IPS-15b (cell line): ENCODE measurements around the gene ADGRD2.

Experiments
- H3K27me3 ChIP-seq: one replicate; pipeline ENCODE4 v1.6.1; 2013; ENCODE audit warnings: low read length; ENCODE audit not compliant: control insufficient read depth, insufficient read depth
- H3K36me3 ChIP-seq: one replicate; pipeline ENCODE4 v1.6.1; 2013; ENCODE audit warnings: low read length; ENCODE audit not compliant: control insufficient read depth, insufficient read depth
- H3K4me1 ChIP-seq: one replicate; pipeline ENCODE4 v1.6.1; 2013; ENCODE audit warnings: mild to moderate bottlenecking, low read length; ENCODE audit not compliant: control insufficient read depth, insufficient read depth
- H3K4me3 ChIP-seq: one replicate; pipeline ENCODE4 v1.5.1; 2013; ENCODE audit warnings: low read depth, low read length
- H3K9ac ChIP-seq: one replicate; pipeline ENCODE4 v1.6.1; 2013; ENCODE audit warnings: low read depth, mild to moderate bottlenecking, low read length
- H3K9me3 ChIP-seq: one replicate; pipeline ENCODE4 v1.6.1; 2013; ENCODE audit warnings: mild to moderate bottlenecking, low read length; ENCODE audit not compliant: control insufficient read depth, insufficient read depth

Gene ADGRD2

DNA sequence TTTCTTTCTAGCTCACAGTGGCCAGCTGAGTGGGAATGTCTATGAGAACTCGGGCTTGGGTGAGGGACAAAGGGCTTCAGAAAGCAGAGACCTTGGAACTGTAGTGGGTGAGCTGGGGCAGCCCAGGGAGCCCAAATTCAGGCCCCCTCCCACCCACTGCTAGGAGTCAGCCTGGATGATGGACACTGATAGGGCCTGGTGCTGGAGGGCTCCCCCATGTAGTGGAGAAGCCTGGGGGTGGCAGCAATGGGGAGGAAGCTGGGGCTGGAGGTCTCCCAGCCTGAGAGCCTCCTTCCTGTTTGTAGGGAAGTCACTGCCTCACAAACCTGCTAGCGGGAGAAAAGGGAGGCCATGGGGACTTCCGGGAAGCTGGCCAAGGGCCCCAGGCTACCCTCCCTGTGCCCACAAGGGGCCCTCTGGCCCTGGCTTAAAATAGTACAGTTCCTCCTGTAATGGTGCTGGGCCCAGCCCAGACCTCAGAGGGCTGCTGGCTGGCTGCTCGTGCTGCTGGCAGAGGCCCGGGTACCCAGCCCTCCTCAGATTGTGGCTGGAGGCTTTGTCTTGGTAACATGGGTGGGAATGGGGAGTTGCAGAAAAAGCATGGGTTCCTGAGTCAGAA lies 63.2 kb downstream of the ADGRD2 start:
- no peaks in the 10 kb centered on the region for H3K9me3 ChIP-seq
- no peaks in the 10 kb centered on the region for H3K27me3 ChIP-seq
- H3K4me1 ChIP-seq, result peaks cover 3% of the 10 kb centered on the region
- no peak overlapping the region for H3K9ac ChIP-seq
- H3K36me3 ChIP-seq, result no peaks in the 10 kb centered on the region
- H3K4me3 ChIP-seq, result no peak overlapping the region

DNA sequence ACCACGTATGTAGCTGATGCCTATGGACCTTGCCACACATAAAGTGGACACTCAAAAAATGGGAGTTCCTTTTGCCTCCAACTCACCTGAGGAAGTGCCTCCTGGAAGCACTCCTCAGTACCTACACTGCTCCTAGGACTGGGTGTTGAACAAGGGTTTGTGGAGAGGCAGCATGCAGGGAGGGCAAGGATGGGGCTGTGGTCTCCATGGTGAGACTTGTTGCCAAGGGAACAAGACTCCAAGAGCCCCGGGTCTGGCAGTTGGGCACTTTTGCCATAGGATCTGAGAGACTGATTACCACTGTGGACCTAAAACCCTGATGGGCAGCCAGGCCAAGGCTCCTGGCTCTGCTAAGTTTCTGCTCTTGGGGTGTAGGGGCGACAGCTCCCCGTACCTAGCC lies 63.9 kb downstream of the ADGRD2 start:
- H3K27me3 ChIP-seq, result no peaks in the 10 kb centered on the region
- H3K4me3 ChIP-seq, result no peak overlapping the region
- no peaks in the 10 kb centered on the region for H3K36me3 ChIP-seq
- H3K9me3 ChIP-seq, result no peaks in the 10 kb centered on the region
- peaks cover 3% of the 10 kb centered on the region for H3K4me1 ChIP-seq
- no peak overlapping the region for H3K9ac ChIP-seq

GRCh38 chr9:124514874-124515273 lies 64.6 kb downstream of the ADGRD2 start:
- no peaks in the 10 kb centered on the region for H3K36me3 ChIP-seq
- peaks cover 3% of the 10 kb centered on the region for H3K4me1 ChIP-seq
- no peaks in the 10 kb centered on the region for H3K9me3 ChIP-seq
- no peak overlapping the region for H3K4me3 ChIP-seq
- H3K9ac ChIP-seq, result no peak overlapping the region
- H3K27me3 ChIP-seq, result no peaks in the 10 kb centered on the region

- Histone ChIP-seq H3K36me3 (peaks cover 3% of the 10 kb centered on the region), H3K27me3 (no peaks in the 10 kb centered on the region), H3K4me1 (no peaks in the 10 kb centered on the region), H3K9ac (no peak overlapping the region), H3K4me3 (no peak overlapping the region), H3K9me3 (no peaks in the 10 kb centered on the region)
Observed at GRCh38 chr9:124517600-124517999, 67.3 kb downstream of the ADGRD2 start.

- Histone ChIP-seq H3K9ac (no peak overlapping the region), H3K36me3 (peaks cover 3% of the 10 kb centered on the region), H3K4me3 (no peak overlapping the region), H3K27me3 (no peaks in the 10 kb centered on the region), H3K9me3 (no peaks in the 10 kb centered on the region), H3K4me1 (no peaks in the 10 kb centered on the region)
Observed at GRCh38 chr9:124518116-124518515, 67.9 kb downstream of the ADGRD2 start.

DNA sequence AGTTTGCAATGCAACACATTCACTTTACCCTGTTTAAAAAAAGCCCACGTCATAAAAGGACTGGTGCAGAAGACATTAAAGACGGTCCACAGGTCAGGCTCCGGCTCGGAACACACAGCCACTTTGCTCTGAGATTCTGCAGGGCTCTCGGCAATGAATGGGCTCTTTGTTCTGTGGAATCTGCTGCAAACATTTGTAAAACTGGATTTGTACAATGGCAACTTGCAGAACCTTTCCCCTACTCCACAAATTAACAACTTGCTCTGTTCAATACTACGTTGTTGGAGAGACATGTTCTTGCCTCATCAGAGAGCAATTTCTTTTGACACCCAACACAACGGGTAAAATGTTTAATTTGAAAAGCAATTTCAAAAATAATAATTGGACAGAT lies 70.0 kb downstream of the ADGRD2 start:
- Histone ChIP-seq H3K9me3 (no peaks in the 10 kb centered on the region), H3K4me3 (no peak overlapping the region), H3K27me3 (no peaks in the 10 kb centered on the region), H3K9ac (no peak overlapping the region), H3K4me1 (no peaks in the 10 kb centered on the region), H3K36me3 (peaks cover 3% of the 10 kb centered on the region)

DNA sequence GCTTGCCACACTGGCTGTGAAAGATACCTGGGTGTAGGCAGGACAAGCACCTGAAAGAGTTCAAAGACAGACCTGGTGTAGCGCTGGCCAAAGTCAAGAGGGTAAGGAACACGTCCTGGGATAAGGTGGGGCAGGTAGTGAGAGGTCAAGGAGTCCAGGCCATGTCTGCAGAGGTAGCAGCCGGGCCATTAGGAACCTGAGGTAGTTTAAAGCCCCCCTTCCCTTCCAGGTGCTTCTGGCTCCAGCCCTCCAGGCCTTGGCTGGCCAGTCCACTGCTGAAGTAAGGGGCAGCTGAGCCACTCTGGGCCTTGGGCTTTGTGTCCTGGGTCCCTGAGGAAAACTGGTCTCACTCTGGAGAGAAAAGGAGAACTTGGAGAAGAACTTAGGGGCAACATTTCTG lies 70.9 kb downstream of the ADGRD2 start:
- Histone ChIP-seq H3K4me3 (no peak overlapping the region), H3K36me3 (peaks cover 3% of the 10 kb centered on the region), H3K9ac (no peak overlapping the region), H3K9me3 (no peaks in the 10 kb centered on the region), H3K4me1 (no peaks in the 10 kb centered on the region), H3K27me3 (no peaks in the 10 kb centered on the region)

- Histone ChIP-seq H3K9me3 (no peaks in the 10 kb centered on the region), H3K9ac (no peak overlapping the region), H3K36me3 (peaks cover 6% of the 10 kb centered on the region), H3K27me3 (no peaks in the 10 kb centered on the region), H3K4me3 (no peak overlapping the region), H3K4me1 (no peaks in the 10 kb centered on the region)
Observed at GRCh38 chr9:124522121-124523098, 72.2 kb downstream of the ADGRD2 start.

DNA sequence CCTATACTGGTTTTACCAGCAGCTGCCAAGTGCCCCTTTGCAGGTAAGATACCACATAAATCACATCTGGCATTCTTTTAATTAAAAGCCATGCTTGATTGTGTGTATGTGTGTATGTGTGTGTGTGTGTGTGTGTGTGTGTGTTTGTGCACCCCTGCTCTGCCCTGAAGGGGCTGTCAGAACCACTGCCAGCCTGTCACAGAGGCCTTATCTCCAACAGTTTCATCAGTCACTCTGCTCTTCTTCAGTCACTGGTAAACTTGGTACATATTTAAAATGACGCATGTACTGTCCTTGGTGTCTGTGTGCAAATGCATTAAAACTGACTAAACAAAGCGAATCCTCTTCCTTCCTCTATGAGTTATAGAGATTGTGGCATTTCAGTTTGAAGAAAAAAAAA lies 75.9 kb downstream of the ADGRD2 start:
- H3K36me3 ChIP-seq, result peaks cover 6% of the 10 kb centered on the region
- H3K4me1 ChIP-seq, result no peaks in the 10 kb centered on the region
- no peaks in the 10 kb centered on the region for H3K9me3 ChIP-seq
- H3K27me3 ChIP-seq, result no peaks in the 10 kb centered on the region
- H3K4me3 ChIP-seq, result no peak overlapping the region
- H3K9ac ChIP-seq, result no peak overlapping the region

GRCh38 chr9:124527781-124528180 lies 77.5 kb downstream of the ADGRD2 start:
- H3K9ac ChIP-seq, result no peak overlapping the region
- no peak overlapping the region for H3K4me3 ChIP-seq
- peaks cover 7% of the 10 kb centered on the region for H3K36me3 ChIP-seq
- no peaks in the 10 kb centered on the region for H3K27me3 ChIP-seq
- no peaks in the 10 kb centered on the region for H3K9me3 ChIP-seq
- no peaks in the 10 kb centered on the region for H3K4me1 ChIP-seq
